Caki2 (cell line): ENCODE data around the gene MDH1B. TPM values are rescaled to one million over a fixed set of nuclear protein-coding genes. Genes with fewer than 3 reads are reported as not detected.
"Not testable (repeated sequence)": the region's sequence is repeated elsewhere in the genome, so short reads cannot be mapped to it uniquely, and the experiment has no call there.

Source experiments
- DNase-seq: peaks from one replicate; pipeline ENCODE4 v3.0.0-alpha.2; 2015; ENCODE audit warnings: low read depth
- in situ Hi-C: cut with HindIII; loops from 2 replicates; pipeline ENCODE4 v1.10.0; 2016; ENCODE audit warnings: low sequenced_read_pairs, low pct_unique_long_range_greater_than_20kb, mixed read lengths
- total RNA-seq: library from RNA; depleted of rRNA; stranded (reverse); fragments of >200 nt; shearing (Covaris generic); gene quantifications from 2 replicates; pipeline ENCODE4 v1.2.3, GENCODE V29; 2014; ENCODE audit warnings: low replicate concordance; rRNA removed

Gene MDH1B
- total RNA-seq, result 5.2 and 5.4 TPM in 2 replicates

DNA sequence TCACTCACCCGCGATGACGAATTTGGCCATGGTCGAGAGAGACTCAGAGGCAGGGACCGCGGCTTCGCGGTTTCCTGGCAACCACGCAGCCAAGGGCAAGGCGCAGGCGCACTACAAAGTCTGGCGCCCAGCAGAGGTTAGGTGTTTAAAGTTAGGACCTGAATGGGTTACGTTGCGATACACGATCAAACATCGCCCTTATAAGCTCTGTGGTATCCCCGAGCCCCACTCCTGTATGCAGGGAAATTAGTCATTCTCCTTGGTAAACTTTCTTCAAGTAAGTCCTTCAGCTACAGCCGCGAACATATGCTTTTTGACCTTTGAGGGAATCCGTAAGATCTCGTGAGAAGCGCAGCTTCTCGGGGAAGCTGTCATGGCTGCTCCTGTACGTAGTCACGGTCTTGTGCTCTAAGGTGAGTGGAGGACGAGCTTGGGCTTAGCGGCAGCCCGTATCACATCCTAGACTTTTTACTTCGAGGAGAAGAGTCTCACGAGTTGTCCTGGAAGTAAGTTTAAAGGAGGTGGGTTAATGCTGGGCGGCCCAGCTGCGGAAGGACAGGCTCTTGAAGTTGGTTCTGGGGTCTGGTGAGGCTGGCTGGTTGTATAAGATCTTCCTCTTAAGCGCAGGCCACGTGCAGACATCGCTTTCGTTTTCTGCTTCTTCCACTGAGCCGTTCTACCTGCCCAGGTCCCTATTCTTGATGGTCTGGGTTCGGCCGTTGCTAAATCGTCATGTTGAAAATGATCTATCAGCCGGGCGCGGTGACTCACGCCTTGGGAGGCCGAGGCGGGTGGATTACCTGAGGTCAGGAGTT lies at the start of gene MDH1B, which contains the start of gene FASTKD2:
Gene MDH1B (minus strand): TSS at position 87 of the 815 bp plus-strand sequence. CDS start 57 bp downstream, at position 30.
Gene FASTKD2 (plus strand): TSS at position 365 of the 815 bp plus-strand sequence. CDS start 1,088 bp downstream, outside the sequence.
- in situ Hi-C loops, result no loop called here
- DNase-seq, result peak; percentile 93

- in situ Hi-C loops, result no loop called here
- no peak for DNase-seq
Measured at GRCh38 chr2:206814498-206814897, 49.4 kb upstream of the MDH1B start.

- DNase-seq, in situ Hi-C loops: not testable (repeated sequence)
Measured at GRCh38 chr2:206812471-206812870, 47.3 kb upstream of the MDH1B start.

- in situ Hi-C loops, DNase-seq: not testable (repeated sequence)
Measured at GRCh38 chr2:206807624-206808023, 42.5 kb upstream of the MDH1B start.

DNA sequence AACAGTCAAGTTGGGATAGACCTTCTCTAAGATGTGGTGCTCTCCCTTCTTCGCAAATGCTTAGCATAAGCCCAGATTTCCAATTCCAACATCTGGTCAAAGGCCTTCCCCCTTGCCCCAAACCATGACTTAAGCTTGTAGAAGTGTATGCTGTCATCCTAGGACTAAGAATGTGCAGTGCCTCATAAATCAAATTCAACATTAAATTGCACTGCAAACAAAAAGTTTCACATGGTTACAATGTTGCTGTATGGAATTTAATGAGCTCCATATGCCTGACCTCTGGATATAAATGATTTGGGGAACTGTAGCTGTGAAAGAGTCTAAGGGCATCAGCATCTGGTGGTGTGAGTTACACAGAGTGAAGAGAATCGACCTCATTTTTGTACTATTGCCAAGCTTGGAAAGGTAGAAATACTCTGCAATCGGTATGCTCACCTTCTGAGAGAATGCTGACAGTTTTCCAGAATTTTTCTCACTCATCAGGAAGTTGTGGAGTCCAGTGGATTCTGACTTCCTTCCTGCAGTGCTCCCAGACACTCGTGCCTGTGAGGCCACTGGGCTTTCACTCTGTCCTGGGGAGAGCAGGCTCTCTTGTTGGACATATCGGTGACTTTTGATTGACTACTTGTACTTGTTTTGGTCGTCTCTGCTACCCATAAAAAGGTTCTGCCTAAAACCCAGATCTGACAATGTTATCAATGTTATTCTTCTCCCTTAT lies 40.9 kb upstream of the MDH1B start:
- in situ Hi-C loops, result no loop called here
- DNase-seq, result no peak

DNA sequence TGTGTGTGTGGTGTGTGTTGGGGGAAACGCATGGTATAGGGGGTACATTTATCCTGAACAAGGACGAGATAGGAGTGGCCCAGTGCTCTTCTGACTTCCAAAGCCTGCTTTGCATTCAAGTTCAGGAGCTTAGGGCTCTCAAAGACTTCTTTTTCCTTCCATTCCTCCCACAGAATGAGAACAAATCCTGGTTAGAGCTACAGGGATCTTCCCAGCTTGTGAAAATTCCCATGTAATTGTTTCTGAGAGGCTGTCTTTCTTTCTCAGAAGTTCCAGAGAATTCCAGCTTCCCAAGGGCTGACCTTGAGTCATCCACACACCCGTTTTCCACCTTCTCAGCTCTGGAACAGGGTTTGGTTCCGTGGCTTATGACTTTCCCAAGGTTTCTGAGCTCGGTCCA lies 39.2 kb upstream of the MDH1B start:
- in situ Hi-C loops, result no loop called here
- DNase-seq, result no peak

DNA sequence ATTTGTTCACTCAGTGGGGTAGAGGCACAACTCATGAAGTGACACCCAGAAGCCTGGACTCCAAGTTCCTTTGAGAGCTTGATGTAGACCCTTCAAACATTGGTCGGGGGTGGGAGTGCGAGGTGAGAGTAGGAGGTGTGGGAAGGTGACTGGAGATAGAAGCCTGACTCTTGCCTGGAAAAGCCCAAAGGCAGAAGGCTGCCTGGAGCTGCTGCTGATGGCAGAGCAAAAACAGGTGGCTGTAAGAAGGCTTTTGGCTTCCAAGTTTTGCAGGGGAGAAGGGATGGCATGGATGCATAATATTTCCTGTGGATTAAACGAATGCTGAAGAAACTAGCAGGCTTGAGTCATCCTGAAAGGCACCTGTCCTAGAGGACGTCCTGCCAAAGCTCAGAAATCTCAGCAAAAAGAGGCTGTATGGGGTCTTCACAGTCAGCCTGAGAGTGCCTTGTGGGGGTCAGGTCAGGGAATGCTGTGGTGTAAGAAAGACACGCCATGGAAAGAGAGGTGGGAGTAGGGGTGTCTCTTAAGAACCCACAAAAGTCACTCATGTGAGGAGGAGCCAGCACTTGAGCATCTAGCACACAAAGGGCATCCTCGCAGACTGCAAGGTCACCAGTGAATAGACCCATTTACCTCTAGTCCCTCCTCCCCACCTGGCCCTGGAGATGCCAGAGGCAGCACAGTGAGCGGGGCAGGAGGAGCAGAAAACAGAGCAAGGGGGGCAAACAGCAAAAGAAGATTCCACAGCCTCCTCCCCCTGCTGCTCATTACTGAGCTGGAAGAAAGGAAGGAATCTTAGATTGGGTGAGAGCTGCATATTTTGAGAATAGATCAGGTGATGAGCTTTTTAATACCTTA lies 37.8 kb upstream of the MDH1B start:
- in situ Hi-C loops, result no loop called here

DNA sequence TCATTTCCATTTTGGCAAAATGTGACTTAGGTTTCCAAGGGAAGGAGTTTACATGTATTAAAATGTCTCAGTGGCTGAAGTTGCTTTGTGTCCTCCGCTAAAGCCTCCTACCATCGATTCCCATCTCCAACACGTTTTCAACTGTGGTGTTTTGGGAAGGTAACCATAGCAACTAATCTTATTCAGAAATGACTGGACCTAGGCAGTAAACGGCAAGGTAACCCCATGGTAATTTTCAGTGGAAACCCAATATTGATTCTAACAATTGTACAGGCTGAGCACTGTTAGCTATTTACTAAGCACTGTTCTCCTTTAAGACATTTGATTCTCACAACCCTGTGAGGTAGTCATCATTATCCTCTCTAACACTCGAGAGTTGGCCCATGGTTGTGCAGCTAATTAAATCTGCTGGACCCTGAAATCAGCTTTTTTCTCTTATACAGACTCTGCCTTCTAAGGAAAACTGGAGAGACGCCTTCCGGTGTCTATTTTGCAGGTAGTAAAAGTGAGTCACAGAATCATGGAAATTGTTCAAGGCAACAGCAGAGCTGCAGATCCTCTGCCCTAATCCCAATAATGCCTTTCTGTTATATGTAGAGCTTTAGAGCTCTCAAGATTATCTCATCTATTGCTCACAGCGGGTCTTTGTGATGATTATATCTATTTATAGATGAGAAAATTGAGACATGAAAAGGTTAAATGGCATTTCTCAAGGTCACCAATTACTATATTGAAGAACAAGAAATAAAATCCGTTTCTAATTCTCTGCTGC lies 36.5 kb upstream of the MDH1B start:
- no peak for DNase-seq
- in situ Hi-C loops, result no loop called here

More for the DNA sequence above, 37.8 kb upstream of the MDH1B start:
- no peak for DNase-seq

GRCh38 chr2:206800506-206801417 lies 35.6 kb upstream of the MDH1B start:
- in situ Hi-C loops, result no loop called here
- DNase-seq, result peak; percentile 49

GRCh38 chr2:206799083-206799482 lies 34.0 kb upstream of the MDH1B start:
- in situ Hi-C loops, result no loop called here
- no peak for DNase-seq

DNA sequence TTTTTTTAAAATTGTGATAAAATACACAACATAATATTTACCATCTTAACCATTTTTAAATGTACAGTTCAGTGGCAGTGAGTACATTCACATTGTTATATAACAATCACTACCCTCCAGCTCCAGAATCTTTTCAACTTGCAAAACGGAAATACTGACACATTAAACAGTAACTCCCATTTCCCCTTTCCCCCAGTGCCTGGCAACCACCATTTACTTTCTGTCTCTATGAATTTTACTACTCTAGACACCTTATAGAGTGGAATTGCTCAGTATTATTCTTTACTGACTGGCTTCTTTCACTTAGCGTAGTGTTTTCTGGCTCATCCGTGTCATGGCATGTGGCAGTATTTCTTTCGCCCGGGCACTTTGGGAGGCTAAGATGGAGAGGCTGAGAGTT lies 32.9 kb upstream of the MDH1B start:
- in situ Hi-C loops, result no loop called here
- no peak for DNase-seq

DNA sequence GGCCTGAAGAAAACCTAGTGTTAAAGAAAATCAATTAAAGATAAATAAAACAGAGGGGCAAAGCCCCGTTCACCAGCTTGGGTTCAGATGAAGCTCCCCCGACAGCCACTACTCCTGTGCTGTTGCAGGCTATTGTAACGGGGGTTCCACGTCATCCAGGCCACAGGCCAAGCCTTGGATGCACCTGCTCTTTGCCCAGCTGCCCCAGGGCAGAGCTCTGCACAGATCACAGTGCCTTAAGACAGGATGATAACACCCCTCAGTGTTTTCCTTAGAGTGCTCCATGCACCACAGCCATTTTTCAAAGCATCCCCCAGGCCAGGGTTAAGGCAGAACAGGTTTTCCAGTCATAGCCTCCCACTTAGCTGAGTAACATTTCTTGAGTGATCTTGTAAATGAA lies 32.2 kb upstream of the MDH1B start:
- DNase-seq, result no peak
- in situ Hi-C loops, result no loop called here

DNA sequence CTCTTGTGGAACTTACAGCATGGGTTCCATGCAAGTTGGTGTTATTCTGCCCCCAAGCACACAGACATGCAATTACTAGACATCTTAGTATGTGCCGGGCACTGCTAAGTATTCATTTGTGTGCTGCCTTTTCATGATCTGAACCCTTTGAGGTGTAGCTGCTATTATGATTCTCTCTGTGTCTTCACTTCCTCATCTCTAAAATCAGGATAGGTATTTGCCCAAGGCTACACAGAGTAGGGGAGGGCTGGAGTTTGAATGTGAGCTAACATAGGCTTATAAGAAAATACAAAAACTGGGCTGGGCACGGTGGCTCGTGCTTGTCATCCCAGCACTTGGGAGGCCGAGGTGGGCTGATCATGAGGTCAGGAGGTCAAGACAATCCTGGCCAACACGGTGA lies 27.5 kb upstream of the MDH1B start:
- in situ Hi-C loops, result no loop called here
- DNase-seq, result no peak

DNA sequence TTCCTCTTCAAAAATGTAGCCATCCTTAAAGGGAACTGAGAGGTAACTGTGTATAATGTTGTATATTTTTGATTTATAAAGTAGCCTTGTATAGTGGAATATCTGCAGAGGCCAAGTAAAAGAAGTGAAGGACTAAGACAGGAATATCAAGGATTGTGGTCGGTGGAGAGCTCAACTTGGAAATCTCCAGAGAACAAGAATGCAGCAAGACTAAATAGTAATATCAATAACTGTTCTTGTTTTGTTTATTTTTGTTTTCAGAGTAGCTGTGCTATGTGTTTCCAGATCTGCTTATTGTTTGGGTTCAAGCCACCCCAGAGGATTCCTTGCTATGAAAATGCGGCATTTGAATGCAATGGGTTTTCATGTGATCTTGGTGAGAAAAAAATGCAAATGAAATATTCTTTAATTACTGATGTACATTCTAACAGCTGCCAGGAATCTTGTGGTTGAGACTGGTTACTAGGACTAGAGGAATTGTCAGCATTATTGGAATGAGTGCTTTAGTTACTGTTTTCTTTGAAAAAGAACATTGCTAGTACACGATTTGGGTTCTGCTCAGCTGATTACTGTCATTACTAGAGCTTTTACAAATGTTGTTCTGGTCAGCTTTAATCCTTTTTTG lies 25.3 kb upstream of the MDH1B start:
- DNase-seq, result no peak
- in situ Hi-C loops, result no loop called here

- in situ Hi-C loops, result no loop called here
Measured at GRCh38 chr2:206784559-206785353, 19.6 kb upstream of the MDH1B start.

DNA sequence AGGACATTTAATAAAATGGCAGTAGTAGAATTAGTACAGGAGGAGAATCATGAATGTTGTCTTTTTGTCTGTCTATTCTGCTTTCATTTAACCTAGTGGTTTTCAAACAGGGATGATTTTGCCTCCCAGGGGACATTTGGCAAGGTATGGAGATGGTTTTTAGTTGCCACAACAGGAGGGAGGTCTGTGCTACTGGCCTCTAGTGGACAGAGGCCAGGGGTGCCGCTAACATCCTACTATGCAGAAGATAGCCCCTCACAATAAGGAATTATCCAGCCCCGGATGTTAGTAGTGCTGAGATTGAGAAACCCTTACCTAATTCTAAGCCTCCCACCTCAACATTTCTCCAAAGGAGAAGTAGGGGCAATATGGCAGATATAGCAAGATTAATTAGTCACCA lies 18.6 kb upstream of the MDH1B start:
- no peak for DNase-seq
- in situ Hi-C loops, result no loop called here

More at GRCh38 chr2:206784559-206785353, 19.6 kb upstream of the MDH1B start:
- DNase-seq, result no peak
